SKM-1 treated with dmso at 0.1 percent for 144 hours (cell line): Measurements from ENCODE around the gene TMEM176A.

ENCODE experiments used
- DNase-seq: peaks from one replicate; lab custom pipeline; 2025; ENCODE audit not compliant: unreplicated experiment; lab: John Stamatoyannopoulos, UW

The TMEM176A gene

GRCh38 chr7:150846291-150847115 lies 45.9 kb downstream of the TMEM176A start:
- no peak for DNase-seq

- DNase-seq = no peak
Observed at GRCh38 chr7:150847536-150847935, 47.0 kb downstream of the TMEM176A start.

- DNase-seq = no peak
Observed at GRCh38 chr7:150848111-150848510, 47.5 kb downstream of the TMEM176A start.

- DNase-seq = no peak
Observed at GRCh38 chr7:150848561-150849115, 48.1 kb downstream of the TMEM176A start.

GRCh38 chr7:150849204-150849775 lies 48.7 kb downstream of the TMEM176A start:
- DNase-seq = no peak

- DNase-seq = no peak
Observed at GRCh38 chr7:150850273-150850672, 49.7 kb downstream of the TMEM176A start.

- peak; percentile 26 for DNase-seq
Observed at GRCh38 chr7:150851492-150852370, 51.2 kb downstream of the TMEM176A start.

- no peak for DNase-seq
Observed at GRCh38 chr7:150852371-150852905, 51.9 kb downstream of the TMEM176A start, which contains the start of gene AOC1. AOC1 (plus strand) TSS chr7:150852517; CDS start chr7:150856471, 3,954 bp downstream.

GRCh38 chr7:150854066-150855000 lies 53.8 kb downstream of the TMEM176A start:
- no peak for DNase-seq
